ENCODE measurements around the gene DHX29.

Gene DHX29

GRCh38 chr5:55290991-55291390 lies 16.5 kb downstream of the DHX29 start:
- no peak for TF ChIP-seq CTCF (IDR thresholded peaks at IDR 0.05; ENCODE audit: insufficient read depth, low read length, missing control alignments)
- POLR2A ChIA-PET = no interaction called here
- CTCF ChIA-PET = no interaction called here
- no peak overlapping the region for H3K4me3 ChIP-seq (ENCODE audit: low read depth, low read length)
- no peak for DNase-seq (ENCODE audit: low read depth, low spot score)

DNA sequence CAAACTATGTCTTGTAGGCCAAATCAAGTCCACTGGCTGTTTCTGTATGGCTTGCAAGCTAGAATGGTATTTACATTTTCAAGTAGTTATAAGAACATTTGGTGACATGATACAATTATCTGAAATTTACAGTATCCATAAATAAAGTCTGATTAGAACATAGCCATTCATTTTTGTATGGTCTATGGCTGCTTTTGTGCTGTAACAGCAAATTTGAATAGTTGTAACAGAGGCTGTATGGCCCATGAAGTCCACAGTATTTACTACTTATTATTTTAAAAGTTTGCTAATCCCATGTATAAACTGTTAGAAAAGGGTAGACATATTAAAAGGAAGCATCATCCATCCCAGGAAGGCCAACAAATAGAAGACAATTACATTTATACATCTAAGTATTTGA lies 17.7 kb downstream of the DHX29 start:
- ChIA-PET CTCF (no interaction called here), POLR2A (no interaction called here)
- no peak for DNase-seq (ENCODE audit: low read depth, low spot score)
- H3K4me3 ChIP-seq (ENCODE audit: low read depth, low read length) = no peak overlapping the region
- TF ChIP-seq CTCF (IDR thresholded peaks at IDR 0.05; ENCODE audit: insufficient read depth, low read length, missing control alignments) = no peak

- no peak overlapping the region for H3K4me3 ChIP-seq (ENCODE audit: low read depth, low read length)
- CTCF ChIA-PET = interaction anchor here (1.4 kb wide), 1 partner anchor 54 kb away, joined by 3 read pairs; no protein-coding TSS in a partner anchor
- POLR2A ChIA-PET = no interaction called here
- no peak for TF ChIP-seq CTCF (IDR thresholded peaks at IDR 0.05; ENCODE audit: insufficient read depth, low read length, missing control alignments)
- no peak for DNase-seq (ENCODE audit: low read depth, low spot score)
Observed at GRCh38 chr5:55286411-55286933, 21.0 kb downstream of the DHX29 start.

GRCh38 chr5:55278778-55279177 lies 28.7 kb downstream of the DHX29 start:
- TF ChIP-seq CTCF (IDR thresholded peaks at IDR 0.05; ENCODE audit: insufficient read depth, low read length, missing control alignments) = no peak
- CTCF ChIA-PET = interaction anchor here (1.3 to 1.4 kb wide), 2 partner anchors 13 to 18 kb away, joined by 3 to 4 read pairs; no protein-coding TSS in a partner anchor
- no peak overlapping the region for H3K4me3 ChIP-seq (ENCODE audit: low read depth, low read length)
- POLR2A ChIA-PET = no interaction called here
- peak; percentile 40 for DNase-seq (ENCODE audit: low read depth, low spot score)

DNA sequence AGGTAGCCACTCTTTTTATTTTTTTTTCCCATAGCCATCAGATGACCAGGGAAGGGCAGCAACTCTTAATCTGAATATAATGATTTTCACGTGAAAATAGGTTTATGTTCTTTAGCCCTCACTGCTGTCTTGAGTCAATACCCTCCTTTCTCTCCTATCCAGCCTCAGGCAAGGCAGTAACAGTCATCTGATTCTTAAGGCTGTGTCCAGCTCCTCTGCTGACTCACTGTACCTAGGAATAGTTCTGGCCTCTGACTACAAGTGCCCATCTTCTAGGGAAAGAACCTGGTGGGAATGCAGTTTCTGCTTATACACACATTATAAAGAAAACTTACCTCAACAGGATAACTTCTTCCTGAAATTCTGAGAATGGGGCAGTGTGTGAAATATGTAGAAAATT lies 30.7 kb downstream of the DHX29 start:
- no peak for TF ChIP-seq CTCF (IDR thresholded peaks at IDR 0.05; ENCODE audit: insufficient read depth, low read length, missing control alignments)
- H3K4me3 ChIP-seq (ENCODE audit: low read depth, low read length) = no peak overlapping the region
- DNase-seq (ENCODE audit: low read depth, low spot score) = peak; percentile 16
- ChIA-PET CTCF (interaction anchor here (1.0 to 1.3 kb wide), 2 partner anchors 9 to 19 kb away, joined by 3 to 4 read pairs; no protein-coding TSS in a partner anchor), POLR2A (no interaction called here)

- no peak for TF ChIP-seq CTCF (IDR thresholded peaks at IDR 0.05; ENCODE audit: insufficient read depth, low read length, missing control alignments)
- POLR2A ChIA-PET = interaction anchor here (0.6 kb wide), 1 partner anchor 10 kb away, joined by 3 read pairs; no protein-coding TSS in a partner anchor
- CTCF ChIA-PET = interaction anchor here (1.5 kb wide), 1 partner anchor 18 kb away, joined by 3 read pairs; no protein-coding TSS in a partner anchor
- DNase-seq (ENCODE audit: low read depth, low spot score) = no peak
- no peak overlapping the region for H3K4me3 ChIP-seq (ENCODE audit: low read depth, low read length)
Observed at GRCh38 chr5:55258339-55258738, 49.2 kb downstream of the DHX29 start.

Data from AG04449 (cell line).